Stromal cell of bone marrow (primary cell): ENCODE measurements around the gene SMARCB1.

Experiments
- DNase-seq: peaks from one replicate; pipeline ENCODE4 v3.0.0-alpha.2; 2012; ENCODE audit warnings: low read depth

Gene SMARCB1

GRCh38 chr22:23780146-23780748 is 6.5 kb upstream of the SMARCB1 start:
- DNase-seq = no peak

- DNase-seq = no peak
Observed at GRCh38 chr22:23781065-23781464, 5.7 kb upstream of the SMARCB1 start.

- peak; percentile 71 for DNase-seq
Observed at GRCh38 chr22:23781511-23782183, 5.1 kb upstream of the SMARCB1 start.

- no peak for DNase-seq
Observed at GRCh38 chr22:23782252-23782651, 4.5 kb upstream of the SMARCB1 start.

GRCh38 chr22:23782703-23783102 is 4.1 kb upstream of the SMARCB1 start:
- DNase-seq = no peak

- no peak for DNase-seq
Observed at GRCh38 chr22:23783265-23784150, 3.3 kb upstream of the SMARCB1 start.

- DNase-seq = peak; percentile 25
Observed at GRCh38 chr22:23784215-23784732, 2.5 kb upstream of the SMARCB1 start.

GRCh38 chr22:23786261-23786710 is 480 bp upstream of the SMARCB1 start:
- no peak for DNase-seq

GRCh38 chr22:23787600-23787896 is 782 bp downstream of the SMARCB1 start:
- no peak for DNase-seq

- no peak for DNase-seq
Observed at GRCh38 chr22:23787910-23788309, 1.1 kb downstream of the SMARCB1 start.

- DNase-seq = no peak
Observed at GRCh38 chr22:23789121-23789520, 2.4 kb downstream of the SMARCB1 start.

GRCh38 chr22:23789638-23790037 is 2.9 kb downstream of the SMARCB1 start:
- DNase-seq = no peak

GRCh38 chr22:23790819-23791737 is 4.3 kb downstream of the SMARCB1 start:
- DNase-seq = no peak

- no peak for DNase-seq
Observed at GRCh38 chr22:23791738-23792645, 5.2 kb downstream of the SMARCB1 start.

- no peak for DNase-seq
Observed at GRCh38 chr22:23793326-23793725, 6.6 kb downstream of the SMARCB1 start.

- DNase-seq = no peak
Observed at GRCh38 chr22:23796461-23796860, 9.7 kb downstream of the SMARCB1 start.

GRCh38 chr22:23800297-23801237 is 13.8 kb downstream of the SMARCB1 start:
- no peak for DNase-seq

- DNase-seq = no peak
Observed at GRCh38 chr22:23801238-23801821, 14.6 kb downstream of the SMARCB1 start.

- no peak for DNase-seq
Observed at GRCh38 chr22:23801886-23802377, 15.2 kb downstream of the SMARCB1 start.
